Ovary (tissue), 9 donors: Measurements from ENCODE around the gene UQCR11. TPM values are rescaled to one million over a fixed set of nuclear protein-coding genes. Genes with fewer than 3 reads are reported as not detected.
A peak's percentile ranks its signal among the peaks of the same experiment; 100 is the strongest.

ENCODE experiments used
- DNase-seq, 5 donors: peaks; one replicate each; pipeline ENCODE4 v3.0.0-alpha.2; 2019 to 2020
- H3K27ac ChIP-seq, 2 donors: fragments of 200-600 bp; one replicate each; pipeline versions ENCODE4 v1.5.1 to v1.8.0; 2019 to 2022
- H3K27me3 ChIP-seq: fragments of 200-600 bp; one replicate; pipeline ENCODE4 v1.8.0; 2022
- H3K36me3 ChIP-seq: fragments of 200-600 bp; sonication (generic); one replicate; pipeline ENCODE4 v1.5.1; 2019
- H3K4me1 ChIP-seq: one replicate; pipeline ENCODE4 v1.8.1; 2013; ENCODE audit warnings: mild to moderate bottlenecking, moderate library complexity; ENCODE audit not compliant: insufficient read depth
- H3K4me3 ChIP-seq: fragments of 200-600 bp; sonication (generic); one replicate; pipeline ENCODE4 v1.5.1; 2017
- H3K9me3 ChIP-seq, 2 donors: fragments of 200-600 bp in 1 of 2; sonication (generic) in 1 of 2; one replicate each; pipeline versions ENCODE4 v1.5.1 to v1.8.1; 2013 to 2019; ENCODE audit warnings: mild to moderate bottlenecking in 1 of 2, moderate library complexity in 1 of 2
- EP300 ChIP-seq: sonication (generic); formaldehyde crosslinking; IDR thresholded peaks from one replicate; pipeline ENCODE4 v1.6.1; 2017; ENCODE audit warnings: antibody characterized with exemption
- POLR2A ChIP-seq: fragments of 450-650 bp; IDR thresholded peaks from one replicate; pipeline ENCODE4 v1.6.1; 2017; ENCODE audit warnings: antibody characterized with exemption, mild to moderate bottlenecking, moderate library complexity
- WGBS, 3 donors: extraction: QIAGEN DNeasy Blood & Tissue Kit in 1 of 3; methylation state at CpG; one replicate each; pipeline versions ENCODE4 v1.1.5 to v1.1.7; 2013 to 2017; 5-methylcytosine and 5-hydroxymethylcytosine counted together
- intact Hi-C, 4 donors: fragments of 100-400 bp; cut with DNase I; formaldehyde crosslinking; loops; one replicate each; pipeline versions ENCODE4 v1.11.0 to v1.15.1; 2022 to 2023
- polyA plus RNA-seq, 2 donors: library from polyadenylated mRNA; stranded (reverse); fragments of 200-250 nt in 1 of 2; fragments of 350-450 nt in 1 of 2; fragmentation: Illumina TruSeq in 1 of 2; extraction: RNeasy Lipid Tissue Mini Kit (QIAGEN cat#74804) in 1 of 2; gene quantifications; one replicate each; pipeline ENCODE4 v1.2.3, GENCODE V29; 2013 to 2014
- total RNA-seq, 7 donors: library from RNA; depleted of rRNA in 2 of 7; stranded (reverse); fragments of >200 nt in 2 of 7; fragmentation: NEBNext Ultra II Directional in 3 of 7; extraction: Animal tissue kit (Norgen Biotek cat#: 25700) in 3 of 7; gene quantifications; one replicate each; pipeline versions ENCODE4 v1.1.0 to v1.2.4, GENCODE V29; 2016 to 2023
- TF ChIP-seq, protein P1 (sequence below), 3 donors: fragments of 450-650 bp in 2 of 3; fragments of 200-600 bp in 1 of 3; IDR thresholded peaks; one replicate each; pipeline versions ENCODE4 v1.5.1 to v1.8.0; 2016 to 2022; ENCODE audit warnings: antibody characterized with exemption in 3 of 3, mild to moderate bottlenecking in 1 of 3
- donor health status: DM: no; HTN: no; CAD: no; lungs with moderate emphysema.
- donor health status: DM: no; HTN: no; CAD: no.
- donor health status: Bipolar disorder and iron deficiency.
- donor health status: DM: yes; HTN: yes; CAD: no.
- donor health status: DM: no; HTN: no; CAD: no.
- donor health status: DM: yes; HTN: yes; CAD: no.

The UQCR11 gene
- total and polyA plus RNA-seq, 9 donors, result 39.5 to 132 (median 92.9) TPM

DNA sequence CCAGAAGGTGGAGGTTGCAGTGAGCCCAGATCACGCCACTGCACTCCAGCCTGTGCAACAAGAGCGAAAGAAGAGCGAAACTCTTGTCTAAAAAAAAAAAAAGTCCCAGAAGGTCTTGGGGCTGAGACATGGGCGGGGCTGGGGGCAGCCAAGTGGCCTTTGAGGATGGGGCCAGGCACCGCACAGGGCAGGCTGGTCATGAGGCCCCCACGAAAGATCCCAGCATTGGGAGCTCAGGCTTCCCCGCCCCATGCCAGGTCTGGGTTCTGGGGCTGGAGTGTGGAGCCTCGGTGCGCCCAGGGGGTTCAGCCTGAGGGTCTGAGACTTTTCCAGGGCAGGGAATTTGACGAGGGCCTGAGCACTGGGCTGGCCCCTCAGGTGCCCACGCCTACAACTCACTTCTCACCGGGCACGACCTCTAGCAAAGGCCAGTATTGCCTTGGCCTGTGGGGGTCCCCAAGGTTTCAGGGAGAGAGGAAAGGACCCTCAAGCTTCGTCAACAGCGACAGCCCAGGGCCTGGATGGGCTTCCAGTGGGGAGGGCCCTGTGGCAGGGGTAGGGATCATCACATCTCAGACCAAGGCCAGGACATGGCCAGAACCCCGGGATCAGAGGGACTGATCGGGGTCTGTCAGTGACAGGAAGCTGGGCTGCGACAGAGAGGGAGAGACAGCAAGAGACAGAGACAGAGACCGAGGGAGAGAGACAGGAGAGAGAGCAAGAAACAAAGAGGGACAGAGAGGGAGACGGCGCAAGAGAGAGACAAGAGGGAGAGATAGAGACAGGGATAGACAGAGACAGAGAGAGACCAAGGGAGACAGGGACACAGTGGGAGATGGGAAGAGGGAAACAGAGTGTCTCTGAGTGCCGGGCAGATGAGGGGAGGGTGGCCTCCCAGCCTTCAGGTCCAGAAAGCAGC is 29.7 kb downstream of the UQCR11 start:
- Histone ChIP-seq H3K4me3 (no peak overlapping the region), H3K27ac (no peak overlapping the region), H3K36me3 (no peaks in the 10 kb centered on the region), H3K27me3 (no peaks in the 10 kb centered on the region), H3K9me3 (no peaks in the 10 kb centered on the region), H3K4me1 (no peaks in the 10 kb centered on the region)
- WGBS, 3 donors, result 73 to 78% (median 76%) methylated on average over 22 of the region's 22 CpGs
- TF ChIP-seq, protein P1, sequence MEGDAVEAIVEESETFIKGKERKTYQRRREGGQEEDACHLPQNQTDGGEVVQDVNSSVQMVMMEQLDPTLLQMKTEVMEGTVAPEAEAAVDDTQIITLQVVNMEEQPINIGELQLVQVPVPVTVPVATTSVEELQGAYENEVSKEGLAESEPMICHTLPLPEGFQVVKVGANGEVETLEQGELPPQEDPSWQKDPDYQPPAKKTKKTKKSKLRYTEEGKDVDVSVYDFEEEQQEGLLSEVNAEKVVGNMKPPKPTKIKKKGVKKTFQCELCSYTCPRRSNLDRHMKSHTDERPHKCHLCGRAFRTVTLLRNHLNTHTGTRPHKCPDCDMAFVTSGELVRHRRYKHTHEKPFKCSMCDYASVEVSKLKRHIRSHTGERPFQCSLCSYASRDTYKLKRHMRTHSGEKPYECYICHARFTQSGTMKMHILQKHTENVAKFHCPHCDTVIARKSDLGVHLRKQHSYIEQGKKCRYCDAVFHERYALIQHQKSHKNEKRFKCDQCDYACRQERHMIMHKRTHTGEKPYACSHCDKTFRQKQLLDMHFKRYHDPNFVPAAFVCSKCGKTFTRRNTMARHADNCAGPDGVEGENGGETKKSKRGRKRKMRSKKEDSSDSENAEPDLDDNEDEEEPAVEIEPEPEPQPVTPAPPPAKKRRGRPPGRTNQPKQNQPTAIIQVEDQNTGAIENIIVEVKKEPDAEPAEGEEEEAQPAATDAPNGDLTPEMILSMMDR (IDR thresholded peaks at IDR 0.05), result no peak
- TF ChIP-seq POLR2A (no peak), EP300 (no peak)
- intact Hi-C loops, result no loop called here
- DNase-seq, result no peak

DNA sequence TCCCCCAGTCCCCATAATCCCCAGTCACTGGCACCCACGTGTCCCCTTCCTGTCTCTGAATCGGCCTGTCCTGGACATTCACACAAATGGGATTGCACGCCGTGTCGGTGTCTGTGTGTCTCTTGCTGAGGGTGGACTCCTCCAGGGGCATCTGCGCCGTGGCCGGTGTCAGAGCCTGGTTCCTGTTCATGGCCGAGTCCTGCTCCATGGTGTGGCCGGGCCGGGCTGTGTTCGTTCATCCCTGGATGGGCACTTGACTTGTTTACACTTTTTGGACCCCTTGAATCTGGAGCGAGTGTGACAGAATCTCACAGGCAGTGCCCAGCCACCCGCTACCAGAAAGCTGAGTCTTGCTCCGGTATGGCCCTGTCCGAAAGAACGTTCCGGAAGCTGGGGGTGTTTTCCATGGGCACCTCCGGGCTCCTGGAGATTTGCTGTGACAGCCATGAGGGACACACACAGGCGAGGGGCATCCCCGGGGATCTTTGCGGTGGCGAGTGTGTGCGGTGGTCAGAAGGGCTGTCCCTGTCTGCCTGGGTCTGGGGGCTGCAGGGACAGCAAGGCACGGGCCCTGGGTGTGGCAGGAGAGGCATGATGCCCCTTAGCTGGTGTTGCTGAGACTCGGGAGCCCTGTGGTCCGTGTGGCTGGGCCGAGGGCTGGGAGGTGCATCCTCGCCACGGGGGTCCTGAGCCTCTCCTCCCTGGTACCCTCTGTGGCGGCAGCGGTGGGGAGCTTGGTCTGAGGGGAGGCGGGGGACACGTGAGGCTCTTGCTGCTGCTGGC is 30.7 kb downstream of the UQCR11 start:
- Histone ChIP-seq H3K4me3 (no peak overlapping the region), H3K36me3 (no peaks in the 10 kb centered on the region), H3K4me1 (no peaks in the 10 kb centered on the region), H3K27me3 (no peaks in the 10 kb centered on the region), H3K27ac (no peak overlapping the region), H3K9me3 (no peaks in the 10 kb centered on the region)
- TF ChIP-seq EP300, result no peak
- TF ChIP-seq, protein P1 (IDR thresholded peaks at IDR 0.05), result no peak
- TF ChIP-seq POLR2A, result no peak
- intact Hi-C loops, result no loop called here
- 75 to 82% (median 81%) methylated on average over 34 of the region's 34 CpGs for WGBS, 3 donors
- DNase-seq, result no peak

DNA sequence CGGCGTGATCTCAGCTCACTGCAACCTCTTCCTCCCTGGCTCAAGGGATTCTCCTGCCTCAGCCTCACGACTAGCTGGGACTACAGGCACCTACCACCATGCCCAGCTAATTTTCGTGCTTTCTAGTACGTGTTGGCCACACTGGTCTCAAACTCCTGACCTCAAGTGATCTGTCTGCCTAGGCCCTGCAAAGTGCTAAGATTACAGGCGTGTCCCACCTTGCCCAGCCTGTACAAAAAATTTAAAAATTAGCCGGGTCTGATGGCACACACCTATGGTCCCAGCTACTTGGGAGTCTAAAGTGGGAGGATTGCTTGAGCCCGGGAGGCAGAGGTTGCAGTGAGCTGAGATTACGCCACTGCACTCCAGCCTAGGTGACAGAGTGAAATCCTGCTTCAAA is 32.5 kb downstream of the UQCR11 start:
- TF ChIP-seq, protein P1 (IDR thresholded peaks at IDR 0.05), result no peak
- no peak for TF ChIP-seq POLR2A
- no peak for TF ChIP-seq EP300
- Histone ChIP-seq H3K9me3 (no peaks in the 10 kb centered on the region), H3K4me3 (no peak overlapping the region), H3K27ac (no peak overlapping the region), H3K27me3 (no peaks in the 10 kb centered on the region), H3K4me1 (no peaks in the 10 kb centered on the region), H3K36me3 (no peaks in the 10 kb centered on the region)
- DNase-seq, result no peak
- WGBS, 3 donors, result 82 to 86% (median 86%) methylated on average over 9 of the region's 9 CpGs
- intact Hi-C loops, result no loop called here

DNA sequence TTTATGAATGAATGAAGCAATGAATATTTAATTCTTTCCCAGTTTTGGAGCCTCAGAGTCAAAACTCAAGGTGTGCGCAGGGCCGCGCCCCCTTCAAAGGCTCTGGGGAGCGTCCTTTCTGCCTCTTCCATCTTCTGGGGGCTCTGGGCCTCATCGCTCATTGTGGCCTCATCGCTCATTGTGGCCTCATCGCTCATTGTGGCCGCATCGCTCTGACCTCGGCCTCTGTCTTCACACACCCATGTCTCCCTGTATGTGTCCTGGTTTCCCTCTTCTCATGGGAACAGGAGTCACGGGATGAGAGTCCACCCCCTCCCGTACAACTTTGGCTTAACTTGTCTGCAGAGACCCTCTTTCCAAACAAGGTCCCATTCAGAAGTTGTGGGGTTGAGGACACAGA is 33.9 kb downstream of the UQCR11 start:
- H3K36me3 ChIP-seq, result no peaks in the 10 kb centered on the region
- H3K9me3 ChIP-seq, result no peaks in the 10 kb centered on the region
- peaks cover under 1% of the 10 kb centered on the region for H3K4me1 ChIP-seq
- no peak overlapping the region for H3K27ac ChIP-seq
- intact Hi-C loops, result no loop called here
- TF ChIP-seq EP300 (no peak), POLR2A (no peak)
- TF ChIP-seq, protein P1 (IDR thresholded peaks at IDR 0.05), result no peak
- no peak overlapping the region for H3K4me3 ChIP-seq
- WGBS, 3 donors, result 90 to 93% (median 91%) methylated on average over 12 of the region's 12 CpGs
- no peaks in the 10 kb centered on the region for H3K27me3 ChIP-seq
- peak in 1 of 5 donors; percentile 12 for DNase-seq
